HEK293 (cell line): ENCODE data around the gene NRSN2.

Experiments
- ATF2 ChIP-seq: fragments of 450-650 bp; formaldehyde crosslinking; IDR thresholded peaks from 2 replicates; pipeline ENCODE4 v1.5.1; 2016; ENCODE audit warnings: missing biosample characterization, missing genetic modification characterization, low read depth
- CTCF ChIP-seq: fragments of 450-650 bp; formaldehyde crosslinking; IDR thresholded peaks from 2 replicates; pipeline ENCODE4 v1.5.1; 2016; ENCODE audit warnings: missing biosample characterization, missing genetic modification characterization
- ELK4 ChIP-seq: IDR thresholded peaks from 2 replicates; pipeline ENCODE4 v1.6.1; 2011; ENCODE audit warnings: mild to moderate bottlenecking, low read depth, low read length, borderline replicate concordance
- GLIS2 ChIP-seq: fragments of 450-650 bp; formaldehyde crosslinking; IDR thresholded peaks from 2 replicates; pipeline ENCODE4 v1.5.1; 2016; ENCODE audit warnings: missing biosample characterization, missing genetic modification characterization
- HOXA7 ChIP-seq: sonication (generic); formaldehyde crosslinking; IDR thresholded peaks from 2 replicates; pipeline ENCODE4 v1.8.1; 2022; ENCODE audit warnings: missing genetic modification reagents, borderline replicate concordance
- PBX3 ChIP-seq: sonication (generic); formaldehyde crosslinking; IDR thresholded peaks from 2 replicates; pipeline ENCODE4 v1.8.1; 2022; ENCODE audit warnings: mild to moderate bottlenecking, moderate library complexity, missing genetic modification reagents
- REPIN1 ChIP-seq: fragments of 450-650 bp; formaldehyde crosslinking; IDR thresholded peaks from 2 replicates; pipeline ENCODE4 v1.5.1; 2017; ENCODE audit warnings: missing biosample characterization, missing genetic modification characterization, low read depth
- ZBTB49 ChIP-seq: fragments of 450-650 bp; formaldehyde crosslinking; IDR thresholded peaks from 2 replicates; pipeline ENCODE4 v1.5.1; 2016; ENCODE audit warnings: missing biosample characterization, missing genetic modification characterization, low read depth
- ZNF23 ChIP-seq: fragments of 450-650 bp; formaldehyde crosslinking; IDR thresholded peaks from 2 replicates; pipeline ENCODE4 v1.5.1; 2016; ENCODE audit warnings: missing biosample characterization, missing genetic modification characterization, borderline replicate concordance
- ZNF513 ChIP-seq: fragments of 450-650 bp; IDR thresholded peaks from 2 replicates; pipeline ENCODE4 v1.5.1; 2018; ENCODE audit warnings: missing biosample characterization, missing genetic modification characterization

GRCh38 chr20:343107-343506 lies 3.8 kb upstream of the NRSN2 start:
- TF ChIP-seq CTCF (tag by site-specific recombination), result no peak
- TF ChIP-seq REPIN1 (tag by site-specific recombination), result no peak
- TF ChIP-seq HOXA7, result no peak
- TF ChIP-seq ZBTB49 (tag by site-specific recombination), result no peak
- no peak for TF ChIP-seq ELK4
- TF ChIP-seq GLIS2 (tag by site-specific recombination), result no peak
- TF ChIP-seq ZNF513 (tag by site-specific recombination), result no peak
- no peak for TF ChIP-seq PBX3
- TF ChIP-seq ATF2 (tag by site-specific recombination), result no peak
- no peak for TF ChIP-seq ZNF23 (tag by site-specific recombination)
